NOMO-1 treated with DMSO at 0.1 percent for 48 hours (cell line): ENCODE measurements around the gene FGF18.

Experiments
- DNase-seq: peaks from one replicate; lab custom pipeline; 2025; ENCODE audit not compliant: unreplicated experiment; lab: John Stamatoyannopoulos, UW

The FGF18 gene

DNA sequence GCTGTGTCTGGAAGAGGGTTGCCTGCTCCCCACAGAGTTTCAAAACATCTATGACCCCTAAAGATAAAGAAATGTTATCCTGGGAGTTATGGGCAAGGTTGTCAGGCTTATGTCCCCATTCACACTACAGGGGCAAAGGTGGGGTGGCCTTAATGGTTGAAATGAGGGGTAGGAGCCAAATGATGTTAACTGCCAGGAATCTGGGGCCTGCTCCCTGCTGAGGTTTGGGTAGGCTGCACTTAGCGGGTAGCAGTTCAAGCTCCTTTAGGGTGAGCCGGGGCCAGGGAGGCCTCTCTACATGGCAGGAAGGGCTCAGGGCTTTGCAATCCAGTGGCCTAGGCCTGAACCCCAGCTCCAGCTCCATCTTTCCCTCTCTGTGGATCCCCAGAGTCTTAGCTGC, 3.0 kb downstream of the FGF18 start:
- DNase-seq = no peak

- no peak for DNase-seq
These were observed 3.6 kb downstream of the FGF18 start for GRCh38 chr5:171422902-171423663.

GRCh38 chr5:171424726-171425125, 5.3 kb downstream of the FGF18 start:
- DNase-seq = no peak

DNA sequence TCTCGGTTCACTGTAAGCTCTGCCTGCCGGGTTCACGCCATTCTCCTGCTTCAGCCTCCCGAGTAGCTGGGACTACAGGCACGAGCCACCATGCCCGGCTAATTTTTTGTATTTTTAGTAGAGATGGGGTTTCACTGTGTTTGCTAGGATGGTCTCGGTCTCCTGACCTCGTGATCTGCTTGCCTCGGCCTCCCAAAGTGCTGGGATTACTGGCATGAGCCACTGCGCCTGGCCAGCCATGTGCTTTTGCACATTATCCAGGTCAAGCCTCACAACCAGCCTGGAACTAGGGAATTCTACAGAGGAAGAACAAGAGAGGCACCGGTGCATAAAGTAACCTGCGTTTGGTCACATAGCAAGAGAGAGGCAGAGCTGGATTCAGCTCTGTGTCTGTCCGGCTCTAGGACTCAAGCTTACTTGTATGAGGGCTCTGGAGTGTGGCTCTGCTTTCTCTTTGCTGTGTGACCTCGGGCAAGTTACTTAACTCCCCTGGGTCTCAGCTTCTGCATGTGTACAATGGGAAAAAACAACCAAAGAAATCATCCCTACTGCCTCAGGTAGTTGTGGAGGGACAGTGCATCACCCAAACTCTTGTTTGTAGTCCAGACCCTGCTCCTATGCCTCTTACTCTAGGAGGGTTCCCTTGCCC, 6.3 kb downstream of the FGF18 start:
- no peak for DNase-seq

DNA sequence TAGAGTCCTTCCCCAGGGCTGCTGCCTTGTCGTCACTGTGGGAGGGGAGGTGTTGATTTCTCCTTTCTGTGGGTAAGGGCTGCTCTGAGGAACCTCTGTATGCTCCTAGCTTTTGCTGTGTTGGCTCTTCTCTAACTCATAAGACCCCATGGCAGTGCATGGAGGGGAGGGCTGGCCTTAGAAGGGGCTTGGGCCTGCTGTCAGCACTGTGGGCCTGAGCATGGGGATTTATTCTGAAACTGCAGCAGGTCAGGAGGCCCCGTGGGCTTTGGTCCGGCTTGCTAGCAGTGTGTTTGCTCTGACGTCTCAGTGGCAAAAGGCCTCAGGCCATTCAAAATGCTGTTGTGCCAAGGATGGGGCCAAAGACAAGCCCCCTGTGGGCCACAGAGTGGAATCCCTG, 6.8 kb downstream of the FGF18 start:
- DNase-seq = no peak

- DNase-seq = no peak
These were observed 7.2 kb downstream of the FGF18 start for GRCh38 chr5:171426680-171427079.

- no peak for DNase-seq
These were observed 8.1 kb downstream of the FGF18 start for GRCh38 chr5:171427318-171428167.

- DNase-seq = no peak
These were observed 8.8 kb downstream of the FGF18 start for GRCh38 chr5:171428168-171428696.

DNA sequence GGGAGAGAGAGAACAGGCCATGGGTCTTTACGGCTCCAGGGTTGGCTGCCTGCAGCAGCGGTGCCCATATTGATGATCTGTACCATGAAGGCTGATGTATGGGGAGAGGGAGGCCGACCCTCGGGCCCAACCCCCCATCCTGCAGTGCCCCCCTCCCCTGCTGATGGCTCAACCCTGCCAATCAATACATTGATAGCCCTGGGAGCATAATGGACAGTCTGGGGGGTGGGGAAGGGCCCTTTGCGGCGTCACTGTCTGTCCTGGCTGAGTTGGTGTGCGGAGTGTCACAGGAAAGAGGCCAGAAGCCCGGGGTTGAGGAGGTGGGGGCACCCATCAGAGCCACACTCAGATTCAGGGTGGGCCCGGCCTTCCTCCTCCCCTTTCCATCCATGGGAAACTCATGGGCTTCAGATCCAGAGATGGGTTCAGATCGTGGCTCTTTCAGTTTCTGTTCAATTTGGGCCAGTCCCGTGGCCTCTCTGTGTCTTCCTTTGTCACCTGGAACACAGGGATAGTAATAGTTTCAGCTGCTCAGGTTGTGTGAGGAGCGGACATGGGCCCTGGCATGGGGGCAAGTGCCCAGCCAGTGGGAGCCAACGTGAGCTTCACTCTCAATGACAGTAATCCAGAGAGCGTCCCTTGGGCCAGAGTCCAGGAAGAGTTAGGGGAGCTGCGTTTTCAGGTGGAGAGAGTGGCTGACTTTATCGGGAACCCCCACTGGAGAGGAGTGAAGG, 9.5 kb downstream of the FGF18 start:
- no peak for DNase-seq

- no peak for DNase-seq
These were observed 10.1 kb downstream of the FGF18 start for GRCh38 chr5:171429543-171429910.

- DNase-seq = no peak
These were observed 11.9 kb downstream of the FGF18 start for GRCh38 chr5:171431251-171431777.

- DNase-seq = no peak
These were observed 12.6 kb downstream of the FGF18 start for GRCh38 chr5:171432076-171432475.

DNA sequence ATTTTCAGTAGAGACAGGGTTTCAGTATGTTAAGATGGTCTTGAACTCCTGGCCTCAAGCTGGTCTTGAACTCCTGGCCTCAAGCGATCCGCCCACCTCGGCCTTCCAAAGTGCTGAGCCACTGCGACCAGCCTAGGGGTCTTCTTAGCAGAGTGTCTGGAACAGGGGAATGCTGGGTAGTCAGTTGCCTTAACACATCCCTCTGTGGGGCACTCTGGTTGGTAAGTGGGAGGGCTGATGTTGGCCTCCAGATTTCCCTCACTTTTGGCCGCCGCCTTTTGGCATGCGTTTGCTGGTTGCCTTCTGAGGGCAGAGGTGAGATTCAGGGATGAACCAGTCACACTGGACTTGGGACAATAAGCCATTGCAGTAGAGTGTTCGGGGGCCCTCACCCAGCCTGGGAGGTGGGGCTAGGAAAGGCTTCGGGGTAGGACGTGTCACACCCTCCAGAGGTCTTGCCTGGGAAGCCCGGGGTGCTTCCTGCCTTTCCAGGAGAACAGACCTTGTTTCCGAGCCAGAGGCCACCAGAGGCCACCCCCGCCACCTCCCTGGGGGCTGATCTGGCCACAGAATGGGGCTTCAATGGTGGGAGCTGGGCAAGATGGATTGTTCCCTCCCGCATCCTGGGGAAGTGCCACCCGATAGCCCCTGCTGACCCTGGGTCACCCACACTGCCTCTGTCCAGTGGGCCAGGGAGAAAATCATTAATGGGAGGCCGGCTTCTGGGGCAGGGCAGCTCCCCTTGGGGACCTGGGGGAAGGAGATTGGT, 13.3 kb downstream of the FGF18 start:
- DNase-seq = no peak

- DNase-seq = no peak
These were observed 13.9 kb downstream of the FGF18 start for GRCh38 chr5:171433352-171433698.

DNA sequence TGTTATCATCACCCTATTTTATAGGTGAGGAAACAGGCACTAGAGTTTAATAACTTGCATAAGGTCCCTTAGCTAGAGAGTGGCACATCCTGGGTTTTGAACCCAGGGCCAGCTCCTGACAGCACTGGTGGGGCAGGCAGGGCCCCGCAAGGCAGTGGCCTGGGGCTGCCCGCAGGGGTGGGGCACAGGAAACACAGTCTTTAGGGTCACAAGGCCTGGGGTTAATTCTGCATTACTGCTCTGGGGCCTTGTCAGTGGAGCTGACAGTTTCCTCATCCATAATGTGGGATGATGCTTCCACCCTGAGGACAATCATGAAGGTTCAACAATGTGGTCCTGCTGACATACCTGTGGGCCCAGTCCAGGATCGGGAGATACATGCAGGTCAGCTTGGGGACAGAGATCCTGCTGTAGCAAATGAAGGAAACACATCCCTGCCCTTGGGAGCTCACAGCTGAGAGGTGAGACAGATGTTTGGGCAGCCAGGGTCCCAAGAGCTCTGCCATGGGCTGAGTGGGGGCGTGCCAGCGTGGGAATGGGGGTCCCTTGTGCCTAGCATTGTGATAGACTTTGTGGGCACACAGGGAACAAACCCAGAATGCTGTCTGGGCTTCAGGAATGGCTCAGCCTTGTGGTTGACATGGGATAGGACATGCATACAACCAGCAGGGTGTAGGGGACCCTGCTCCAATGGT, 14.7 kb downstream of the FGF18 start:
- no peak for DNase-seq

DNA sequence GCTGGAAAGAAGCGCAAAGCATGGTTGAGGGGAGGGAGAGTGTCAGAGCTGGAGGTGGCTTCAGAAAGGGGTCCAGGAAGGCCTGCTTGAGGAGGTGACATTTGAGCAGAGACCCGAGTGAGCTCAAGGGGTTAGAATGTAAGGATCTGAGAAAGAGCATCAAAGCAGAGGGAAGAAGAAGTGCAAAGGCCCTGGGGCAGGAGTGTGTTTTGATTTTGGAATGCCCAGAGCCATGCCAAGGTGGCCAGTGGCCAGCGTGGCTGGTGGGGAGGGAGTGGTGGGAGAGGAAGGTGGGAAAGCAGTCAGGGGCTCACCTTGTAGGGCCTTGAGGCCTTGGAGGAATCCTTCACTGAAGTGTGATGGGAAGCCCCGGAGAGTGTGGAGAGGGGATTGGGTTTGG, 15.4 kb downstream of the FGF18 start:
- DNase-seq = no peak

- no peak for DNase-seq
These were observed 16.5 kb downstream of the FGF18 start for GRCh38 chr5:171435908-171436307.

- DNase-seq = no peak
These were observed 17.4 kb downstream of the FGF18 start for GRCh38 chr5:171436804-171437285.

DNA sequence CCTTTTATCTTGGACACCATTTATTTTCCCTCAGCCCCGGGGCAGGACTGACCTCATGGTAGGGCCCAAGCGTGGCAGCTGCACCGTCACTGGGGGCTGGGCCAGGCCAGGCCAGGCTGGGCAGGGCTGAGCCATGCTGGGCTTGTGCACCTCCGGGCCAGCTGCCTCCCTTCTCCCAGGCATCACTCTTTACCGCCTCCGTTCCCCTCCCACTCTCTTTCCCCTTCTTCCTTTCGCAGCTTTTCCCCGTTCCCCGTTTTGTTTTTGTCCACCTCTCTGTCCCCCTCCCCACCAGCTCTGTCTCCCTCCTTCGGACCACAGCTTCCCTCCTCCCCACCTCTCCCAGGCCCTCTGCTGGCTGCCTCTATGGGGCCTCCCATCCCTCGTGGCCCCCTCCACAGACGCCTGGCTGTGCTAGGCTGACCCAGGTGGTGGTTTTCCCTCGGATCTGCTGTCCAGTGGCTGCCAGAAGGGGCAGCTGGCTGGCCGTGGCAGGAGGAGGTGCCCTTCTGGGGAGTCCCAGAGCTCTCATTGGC, 17.9 kb downstream of the FGF18 start:
- no peak for DNase-seq
